HepG2 (cell line): ENCODE measurements around the gene GAS6. TPM values are rescaled to one million over a fixed set of nuclear protein-coding genes. Genes with fewer than 3 reads are reported as not detected.

Experiments used
- ATAC-seq: fragments of 200-7000 bp; cut with Tn5 transposase; 3 replicates; pipeline ENCODE4 v1.9.1; 2020; ENCODE audit warnings: mild to moderate bottlenecking, moderate library complexity
- BruUV-seq: library from RNA; stranded (reverse); fragments of 400-500 nt; replicated peaks from 2 replicates; lab custom pipeline; 2021; lab: Mats Ljungman, UMichigan
- CTCF ChIA-PET: fragments of 300-600 bp; formaldehyde crosslinking; extraction: SDS; loops from one replicate; lab custom pipeline; 2021; ENCODE audit warnings: low total read pairs, inconsistent platforms, low intra/inter-chr PET ratio; lab: Yijun Ruan, JAX
- POLR2A ChIA-PET: fragments of 350-600 bp; sonication (Branson Sonifier 250); formaldehyde crosslinking; loops from one replicate; lab custom pipeline; 2020; ENCODE audit warnings: antibody characterized with exemption, inconsistent platforms; lab: Yijun Ruan, JAX
- DNase-seq: peaks from one replicate; pipeline ENCODE4 v3.0.0-alpha.2; 2015; ENCODE audit warnings: low spot score
- FAIRE-seq: peaks from 3 replicates; lab custom pipeline; 2011; peaks lifted over from hg19 to GRCh38; lab: Jason Lieb, UNC
- H2AFZ ChIP-seq: one replicate; pipeline ENCODE4 v1.6.1; 2011; ENCODE audit warnings: low read length, inconsistent platforms
- H3K27ac ChIP-seq: fragments of 300-600 bp; 3 replicates; pipeline ENCODE4 v1.8.0; 2011; ENCODE audit warnings: mixed run types, mild to moderate bottlenecking, mixed read lengths, low read length, inconsistent platforms; ENCODE audit not compliant: insufficient read depth; ENCODE audit errors: extremely low read length
- H3K27me3 ChIP-seq, 2 experiments: fragments of 200-600 bp in 1 of 2; 2 replicates in 1 of 2; 3 replicates in 1 of 2; pipeline versions ENCODE4 v1.6.0 to v1.8.0; 2011; ENCODE audit warnings: low read length in 2 of 2, mild to moderate bottlenecking in 2 of 2, moderate library complexity in 2 of 2, inconsistent platforms in 1 of 2; ENCODE audit not compliant: insufficient read depth in 2 of 2, control insufficient read depth in 1 of 2
- H3K36me3 ChIP-seq, 2 experiments: fragments of 200-600 bp in 1 of 2; replicated peaks in 1 of 2; 2 replicates in 1 of 2; 3 replicates in 1 of 2; pipeline versions ENCODE4 v1.5.1 to v1.8.0; 2011; ENCODE audit warnings: low read length in 2 of 2, inconsistent platforms in 1 of 2; ENCODE audit not compliant: insufficient read depth in 2 of 2, control insufficient read depth in 1 of 2
- H3K4me1 ChIP-seq: 2 replicates; pipeline ENCODE4 v1.5.1; 2012; ENCODE audit warnings: low read length, inconsistent platforms; ENCODE audit not compliant: insufficient read depth
- H3K4me2 ChIP-seq: 2 replicates; pipeline ENCODE4 v1.6.0; 2011; ENCODE audit warnings: low read depth, low read length, inconsistent platforms
- H3K4me3 ChIP-seq, 3 experiments: fragments of 200-600 bp in 1 of 3; sonication (generic), shearing (Covaris generic) in 1 of 3; replicated peaks in 1 of 3; 2 replicates each; pipeline ENCODE4 v1.5.1; 2011 to 2016; ENCODE audit warnings: low read length in 3 of 3, inconsistent platforms in 2 of 3, low read depth in 2 of 3, mild to moderate bottlenecking in 2 of 3, control low read depth in 1 of 3, mixed read lengths in 1 of 3; ENCODE audit not compliant: insufficient read depth in 1 of 3
- H3K79me2 ChIP-seq: one replicate; pipeline ENCODE4 v1.6.1; 2011; ENCODE audit warnings: low read length, inconsistent platforms; ENCODE audit not compliant: insufficient read depth
- H3K9ac ChIP-seq: 2 replicates; pipeline ENCODE4 v1.6.0; 2011; ENCODE audit warnings: mild to moderate bottlenecking, low read depth, low read length, inconsistent platforms; ENCODE audit not compliant: insufficient read depth
- H3K9me3 ChIP-seq: 2 replicates; pipeline ENCODE4 v1.5.1; 2012; ENCODE audit warnings: mild to moderate bottlenecking, low read length
- H4K20me1 ChIP-seq: 2 replicates; pipeline ENCODE4 v1.6.0; 2011; ENCODE audit warnings: inconsistent platforms, mild to moderate bottlenecking, low read length, moderate library complexity; ENCODE audit not compliant: insufficient read depth
- ARNT2 ChIP-seq: sonication (generic); formaldehyde crosslinking; IDR thresholded peaks from 2 replicates; pipeline ENCODE4 v1.8.0; 2022; ENCODE audit warnings: mild to moderate bottlenecking, low read depth, missing genetic modification reagents, moderate library complexity
- DPF2 ChIP-seq: sonication (generic); formaldehyde crosslinking; IDR thresholded peaks from 2 replicates; pipeline ENCODE4 v1.4.0; 2020; ENCODE audit warnings: mild to moderate bottlenecking, low read depth, missing genetic modification reagents, borderline replicate concordance
- FOXA3 ChIP-seq: IDR thresholded peaks from 2 replicates; pipeline ENCODE4 v1.6.1; 2016; ENCODE audit warnings: missing genetic modification reagents, missing compliant biosample characterization
- HNRNPK ChIP-seq: fragments of 200-400 bp; formaldehyde crosslinking; IDR thresholded peaks from 2 replicates; pipeline ENCODE4 v1.6.1; 2018; ENCODE audit warnings: low read length, low read depth, moderate library complexity, mild to moderate bottlenecking; ENCODE audit not compliant: poor library complexity, severe bottlenecking
- MAFG ChIP-seq: sonication (generic); formaldehyde crosslinking; IDR thresholded peaks from 2 replicates; pipeline ENCODE4 v1.5.1; 2020; ENCODE audit warnings: mild to moderate bottlenecking, missing genetic modification reagents
- XBP1 ChIP-seq: sonication (generic); formaldehyde crosslinking; IDR thresholded peaks from 2 replicates; pipeline ENCODE4 v1.5.0; 2020; ENCODE audit warnings: missing genetic modification reagents
- ZNF160 ChIP-seq: sonication (generic); formaldehyde crosslinking; IDR thresholded peaks from 2 replicates; pipeline ENCODE4 v1.8.0; 2022; ENCODE audit warnings: mild to moderate bottlenecking, inconsistent platforms, missing genetic modification reagents
- ZNF572 ChIP-seq: sonication (generic); formaldehyde crosslinking; IDR thresholded peaks from 2 replicates; pipeline ENCODE4 v1.5.1; 2020; ENCODE audit warnings: mild to moderate bottlenecking, missing genetic modification reagents
- ZZZ3 ChIP-seq: sonication (generic); formaldehyde crosslinking; IDR thresholded peaks from 2 replicates; pipeline ENCODE4 v1.4.0; 2020; ENCODE audit warnings: missing genetic modification reagents, mild to moderate bottlenecking, borderline replicate concordance
- WGBS: methylation state at CpG from one replicate; pipeline ENCODE4 v1.1.6; 2017; ENCODE audit warnings: low lambda C conversion rate; 5-methylcytosine and 5-hydroxymethylcytosine counted together
- in situ Hi-C: cut with HindIII; loops from 2 replicates; pipeline ENCODE4 v1.10.0; 2017; ENCODE audit warnings: low pct_unique_long_range_greater_than_20kb; ENCODE audit not compliant: extremely low pct_ligation_motif_present
- intact Hi-C: fragments of 100-400 bp; cut with micrococcal nuclease; formaldehyde crosslinking; loops from one replicate; pipeline ENCODE4 v1.10.0; 2022; ENCODE audit not compliant: unreplicated experiment
- polyA plus RNA-seq, 8 experiments: library from polyadenylated mRNA; depleted of rRNA in 3 of 8; stranded (reverse) in 7 of 8; unstranded in 1 of 8; fragments of >200 nt; fragmentation: Illumina TruSeq in 4 of 8; extraction: Trizol in 4 of 8; gene quantifications; 2 replicates each; pipeline versions ENCODE4 v1.2.1 to v1.2.3, GENCODE V29; 2011 to 2016; ENCODE audit warnings: low read depth in 4 of 8, missing spikeins in 1 of 8, mixed read lengths in 1 of 8; ENCODE audit not compliant: insufficient read depth in 1 of 8
- total RNA-seq, 5 experiments: library from RNA; depleted of rRNA; stranded (reverse); fragments of >200 nt; fragmentation: Illumina TruSeq; extraction: Trizol; gene quantifications; 2 replicates each; pipeline ENCODE4 v1.2.3, GENCODE V29; 2016; ENCODE audit warnings: low read depth in 1 of 5
- TF ChIP-seq, protein P1 (sequence below): sonication (generic); formaldehyde crosslinking; IDR thresholded peaks from 2 replicates; pipeline ENCODE4 v1.5.1; 2020; ENCODE audit warnings: mild to moderate bottlenecking, missing genetic modification reagents, borderline replicate concordance
- TF ChIP-seq, protein P2 (sequence below): sonication (generic); formaldehyde crosslinking; IDR thresholded peaks from 2 replicates; pipeline ENCODE4 v1.8.0; 2022; ENCODE audit warnings: missing genetic modification reagents, mild to moderate bottlenecking, borderline replicate concordance
- TF ChIP-seq, protein P3 (sequence below): IDR thresholded peaks from 2 replicates; pipeline ENCODE4 v1.6.1; 2016

The GAS6 gene
- total and polyA plus RNA-seq, 2 of the 13 experiments (the other 11 are each of a cell fraction or from before 2014, with no cell fraction given), result 0.09 to 0.24 TPM

DNA sequence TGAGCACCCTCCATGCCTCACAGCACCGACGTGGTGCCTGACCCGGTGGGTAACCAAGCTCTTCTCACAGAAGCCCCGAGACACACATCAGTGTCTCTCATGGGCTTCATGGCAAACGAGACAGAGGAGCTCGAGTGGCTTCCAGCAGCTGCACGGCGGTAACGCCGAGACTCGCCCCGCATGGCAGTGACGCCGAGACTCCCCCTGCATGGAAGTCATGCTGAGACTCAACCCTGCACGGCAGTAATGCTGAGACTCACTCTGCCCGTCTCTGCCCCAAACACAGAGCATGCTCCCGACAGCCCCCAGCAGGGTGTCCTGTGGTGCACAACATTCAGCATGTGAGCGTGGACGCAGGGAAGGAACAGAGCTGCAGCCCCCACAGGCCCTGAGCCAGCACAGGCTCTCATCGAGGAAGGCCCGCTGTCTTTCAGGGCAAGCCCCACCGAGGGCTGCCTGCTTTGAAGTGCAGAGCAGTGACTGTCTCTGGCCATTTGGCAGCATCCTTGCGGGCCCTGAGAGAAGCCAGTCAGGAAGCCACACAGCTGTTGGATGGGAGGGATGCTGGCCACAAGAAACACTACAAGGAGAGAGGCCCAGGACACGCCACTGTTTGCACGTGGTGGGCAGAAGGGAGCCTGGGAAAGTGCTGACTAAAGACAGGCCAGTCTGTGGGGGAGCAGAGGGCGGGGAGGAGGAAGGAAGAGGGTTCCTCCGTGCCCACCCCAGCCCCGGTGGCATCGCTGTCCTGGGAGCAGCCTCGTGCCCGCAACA lies 9.5 kb downstream of the GAS6 start (continued):
- no peak for TF ChIP-seq HNRNPK
- TF ChIP-seq, all 625 proteins: peak for 0

DNA sequence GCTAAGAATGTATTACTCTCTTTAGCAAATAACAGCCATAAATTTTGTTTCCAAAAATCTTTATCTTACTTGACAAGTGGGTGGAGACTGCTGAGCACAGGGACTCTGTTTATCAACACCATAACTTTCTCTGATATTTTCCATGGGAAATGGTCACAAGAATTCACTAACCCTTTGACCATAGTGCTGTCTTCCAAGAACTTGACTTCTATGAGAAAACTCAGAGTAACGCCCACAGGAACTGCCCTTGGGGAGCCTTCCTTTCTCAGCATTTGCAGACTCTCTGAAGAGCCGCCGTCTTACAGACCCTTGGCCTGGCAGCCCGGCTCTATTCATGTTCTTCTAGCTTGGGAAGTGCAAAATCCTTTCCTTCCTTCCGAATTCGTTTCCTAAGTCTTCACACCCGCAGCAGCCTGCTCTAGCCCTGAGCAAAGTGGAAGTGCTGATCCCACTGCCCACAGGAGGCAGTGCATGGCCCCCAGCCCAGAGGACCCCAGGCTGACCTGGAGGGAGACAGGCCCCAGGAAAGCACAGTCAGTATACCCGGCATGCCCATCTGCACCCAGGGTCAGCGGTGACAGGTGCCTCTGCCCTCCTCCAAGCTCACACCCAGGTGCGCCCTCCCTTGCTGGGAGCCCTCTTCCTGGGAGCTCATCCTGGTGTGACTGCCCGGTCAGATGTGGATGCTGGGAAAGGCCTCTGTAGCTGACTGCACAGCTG lies 10.2 kb downstream of the GAS6 start:
- BruUV-seq, result no TSS peak
- ATAC-seq (no peak), FAIRE-seq (no peak), DNase-seq (no peak)
- Histone ChIP-seq H3K27me3 (peaks cover 0 to 4% of the 10 kb centered on the region in 2 experiments; a peak in 1 of 5 replicates), H3K79me2 (no peaks in the 10 kb centered on the region), H2AFZ (no peak overlapping the region), H3K9me3 (no peaks in the 10 kb centered on the region), H4K20me1 (no peaks in the 10 kb centered on the region), H3K4me2 (no peak overlapping the region), H3K36me3 (no peaks in the 10 kb centered on the region), H3K9ac (no peak overlapping the region), H3K4me3 (no peak overlapping the region), H3K27ac (no peak overlapping the region), H3K4me1 (peaks cover 50% of the 10 kb centered on the region)
- POLR2A ChIA-PET, result no interaction called here
- WGBS, result 43% methylated on average over 9 of the region's 11 CpGs
- CTCF ChIA-PET, result no interaction called here
- in situ Hi-C loops, result no loop called here
- intact Hi-C loops, result no loop called here
- TF ChIP-seq MAFG (CRISPR knock-in tag) (no peak), DPF2 (CRISPR knock-in tag) (no peak), XBP1 (CRISPR knock-in tag) (no peak), ZNF160 (CRISPR knock-in tag) (no peak), ZNF572 (no peak), ZZZ3 (CRISPR knock-in tag) (no peak), ARNT2 (CRISPR knock-in tag) (no peak), FOXA3 (CRISPR knock-in tag) (no peak)
- TF ChIP-seq, protein P1, sequence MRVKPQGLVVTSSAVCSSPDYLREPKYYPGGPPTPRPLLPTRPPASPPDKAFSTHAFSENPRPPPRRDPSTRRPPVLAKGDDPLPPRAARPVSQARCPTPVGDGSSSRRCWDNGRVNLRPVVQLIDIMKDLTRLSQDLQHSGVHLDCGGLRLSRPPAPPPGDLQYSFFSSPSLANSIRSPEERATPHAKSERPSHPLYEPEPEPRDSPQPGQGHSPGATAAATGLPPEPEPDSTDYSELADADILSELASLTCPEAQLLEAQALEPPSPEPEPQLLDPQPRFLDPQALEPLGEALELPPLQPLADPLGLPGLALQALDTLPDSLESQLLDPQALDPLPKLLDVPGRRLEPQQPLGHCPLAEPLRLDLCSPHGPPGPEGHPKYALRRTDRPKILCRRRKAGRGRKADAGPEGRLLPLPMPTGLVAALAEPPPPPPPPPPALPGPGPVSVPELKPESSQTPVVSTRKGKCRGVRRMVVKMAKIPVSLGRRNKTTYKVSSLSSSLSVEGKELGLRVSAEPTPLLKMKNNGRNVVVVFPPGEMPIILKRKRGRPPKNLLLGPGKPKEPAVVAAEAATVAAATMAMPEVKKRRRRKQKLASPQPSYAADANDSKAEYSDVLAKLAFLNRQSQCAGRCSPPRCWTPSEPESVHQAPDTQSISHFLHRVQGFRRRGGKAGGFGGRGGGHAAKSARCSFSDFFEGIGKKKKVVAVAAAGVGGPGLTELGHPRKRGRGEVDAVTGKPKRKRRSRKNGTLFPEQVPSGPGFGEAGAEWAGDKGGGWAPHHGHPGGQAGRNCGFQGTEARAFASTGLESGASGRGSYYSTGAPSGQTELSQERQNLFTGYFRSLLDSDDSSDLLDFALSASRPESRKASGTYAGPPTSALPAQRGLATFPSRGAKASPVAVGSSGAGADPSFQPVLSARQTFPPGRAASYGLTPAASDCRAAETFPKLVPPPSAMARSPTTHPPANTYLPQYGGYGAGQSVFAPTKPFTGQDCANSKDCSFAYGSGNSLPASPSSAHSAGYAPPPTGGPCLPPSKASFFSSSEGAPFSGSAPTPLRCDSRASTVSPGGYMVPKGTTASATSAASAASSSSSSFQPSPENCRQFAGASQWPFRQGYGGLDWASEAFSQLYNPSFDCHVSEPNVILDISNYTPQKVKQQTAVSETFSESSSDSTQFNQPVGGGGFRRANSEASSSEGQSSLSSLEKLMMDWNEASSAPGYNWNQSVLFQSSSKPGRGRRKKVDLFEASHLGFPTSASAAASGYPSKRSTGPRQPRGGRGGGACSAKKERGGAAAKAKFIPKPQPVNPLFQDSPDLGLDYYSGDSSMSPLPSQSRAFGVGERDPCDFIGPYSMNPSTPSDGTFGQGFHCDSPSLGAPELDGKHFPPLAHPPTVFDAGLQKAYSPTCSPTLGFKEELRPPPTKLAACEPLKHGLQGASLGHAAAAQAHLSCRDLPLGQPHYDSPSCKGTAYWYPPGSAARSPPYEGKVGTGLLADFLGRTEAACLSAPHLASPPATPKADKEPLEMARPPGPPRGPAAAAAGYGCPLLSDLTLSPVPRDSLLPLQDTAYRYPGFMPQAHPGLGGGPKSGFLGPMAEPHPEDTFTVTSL (CRISPR knock-in tag), result no peak
- TF ChIP-seq, protein P2, sequence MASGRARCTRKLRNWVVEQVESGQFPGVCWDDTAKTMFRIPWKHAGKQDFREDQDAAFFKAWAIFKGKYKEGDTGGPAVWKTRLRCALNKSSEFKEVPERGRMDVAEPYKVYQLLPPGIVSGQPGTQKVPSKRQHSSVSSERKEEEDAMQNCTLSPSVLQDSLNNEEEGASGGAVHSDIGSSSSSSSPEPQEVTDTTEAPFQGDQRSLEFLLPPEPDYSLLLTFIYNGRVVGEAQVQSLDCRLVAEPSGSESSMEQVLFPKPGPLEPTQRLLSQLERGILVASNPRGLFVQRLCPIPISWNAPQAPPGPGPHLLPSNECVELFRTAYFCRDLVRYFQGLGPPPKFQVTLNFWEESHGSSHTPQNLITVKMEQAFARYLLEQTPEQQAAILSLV, result no peak
- TF ChIP-seq, protein P3, sequence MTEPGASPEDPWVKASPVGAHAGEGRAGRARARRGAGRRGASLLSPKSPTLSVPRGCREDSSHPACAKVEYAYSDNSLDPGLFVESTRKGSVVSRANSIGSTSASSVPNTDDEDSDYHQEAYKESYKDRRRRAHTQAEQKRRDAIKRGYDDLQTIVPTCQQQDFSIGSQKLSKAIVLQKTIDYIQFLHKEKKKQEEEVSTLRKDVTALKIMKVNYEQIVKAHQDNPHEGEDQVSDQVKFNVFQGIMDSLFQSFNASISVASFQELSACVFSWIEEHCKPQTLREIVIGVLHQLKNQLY (CRISPR knock-in tag), result no peak
